ENCODE measurements around the gene NPC1. TPM values are rescaled to one million over a fixed set of nuclear protein-coding genes. Genes with fewer than 3 reads are reported as not detected.

NPC1 gene
- total and polyA plus RNA-seq, 2 of the 8 experiments (the other 6 are each of a cell fraction or from before 2014, with no cell fraction given): 34.1 to 39.5 TPM

DNA sequence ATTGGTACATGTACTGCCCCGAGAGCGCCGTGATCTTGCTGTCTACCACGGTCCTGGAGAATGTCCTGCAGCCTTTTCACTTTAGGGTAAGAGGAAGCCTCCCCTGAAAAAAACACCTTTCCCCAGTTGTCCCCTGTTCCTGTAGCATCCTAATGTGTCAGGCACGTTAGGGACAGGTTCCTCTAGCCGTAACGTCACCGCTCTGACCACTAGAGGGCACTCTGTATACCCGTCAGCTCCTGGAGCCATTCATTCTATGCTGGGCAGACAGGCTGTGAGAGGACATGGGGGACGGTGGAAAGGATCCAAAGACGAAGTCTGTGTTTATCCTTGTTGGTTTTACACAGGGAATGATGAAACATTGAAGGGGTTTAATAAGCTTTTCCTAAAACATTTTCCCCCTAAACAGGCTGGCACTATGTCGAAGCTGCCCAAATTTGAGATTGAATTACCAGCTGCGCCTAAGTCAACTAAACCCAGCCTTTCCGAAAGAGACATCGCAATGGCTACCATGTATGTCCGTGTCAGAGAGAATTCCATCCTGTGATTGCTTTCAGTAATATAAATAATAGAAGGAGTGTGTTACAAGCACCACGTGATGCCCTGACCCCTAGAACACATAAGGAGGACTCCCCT lies 70.3 kb downstream of the NPC1 start (continued):
- TF ChIP-seq RAD21 (IDR thresholded peaks at IDR 0.05 in 1 of 2, conservative IDR thresholded peaks at IDR 0.05 in 1 of 2; ENCODE audit: low read depth in 2 of 2, low read length in 2 of 2) (peak; percentile 64 to 75), CREB1 (IDR thresholded peaks at IDR 0.05) (peak; percentile 65)

Data from H1 (cell line).